ENCODE measurements around the gene RECQL5. TPM values are rescaled to one million over a fixed set of nuclear protein-coding genes. Genes with fewer than 3 reads are reported as not detected.

The RECQL5 gene
- total and polyA plus RNA-seq, 2 donors (not counting 1 experiment from before 2014, with no cell fraction given), result 58.5 to 70.5 TPM

GRCh38 chr17:75634754-75635609 lies 32.0 kb downstream of the RECQL5 start:
- TF ChIP-seq, protein P1, sequence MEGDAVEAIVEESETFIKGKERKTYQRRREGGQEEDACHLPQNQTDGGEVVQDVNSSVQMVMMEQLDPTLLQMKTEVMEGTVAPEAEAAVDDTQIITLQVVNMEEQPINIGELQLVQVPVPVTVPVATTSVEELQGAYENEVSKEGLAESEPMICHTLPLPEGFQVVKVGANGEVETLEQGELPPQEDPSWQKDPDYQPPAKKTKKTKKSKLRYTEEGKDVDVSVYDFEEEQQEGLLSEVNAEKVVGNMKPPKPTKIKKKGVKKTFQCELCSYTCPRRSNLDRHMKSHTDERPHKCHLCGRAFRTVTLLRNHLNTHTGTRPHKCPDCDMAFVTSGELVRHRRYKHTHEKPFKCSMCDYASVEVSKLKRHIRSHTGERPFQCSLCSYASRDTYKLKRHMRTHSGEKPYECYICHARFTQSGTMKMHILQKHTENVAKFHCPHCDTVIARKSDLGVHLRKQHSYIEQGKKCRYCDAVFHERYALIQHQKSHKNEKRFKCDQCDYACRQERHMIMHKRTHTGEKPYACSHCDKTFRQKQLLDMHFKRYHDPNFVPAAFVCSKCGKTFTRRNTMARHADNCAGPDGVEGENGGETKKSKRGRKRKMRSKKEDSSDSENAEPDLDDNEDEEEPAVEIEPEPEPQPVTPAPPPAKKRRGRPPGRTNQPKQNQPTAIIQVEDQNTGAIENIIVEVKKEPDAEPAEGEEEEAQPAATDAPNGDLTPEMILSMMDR (IDR thresholded peaks at IDR 0.05), result no peak
- no peak for TF ChIP-seq EZH2 (IDR thresholded peaks at IDR 0.05; ENCODE audit: borderline replicate concordance, insufficient read depth, low read depth, low read length, poor library complexity, severe bottlenecking)
- H3K4me2 ChIP-seq (replicated peaks; ENCODE audit: low read depth, low read length, poor library complexity, severe bottlenecking), result no peak overlapping the region
- intact Hi-C loops (cut with micrococcal nuclease), result no loop called here
- no peaks in the 10 kb centered on the region for H3K27me3 ChIP-seq (replicated peaks in 1 of 4; ENCODE audit: control extremely low read depth in 1 of 4, control insufficient read depth in 3 of 4, insufficient read depth in 4 of 4, low read length in 3 of 4)
- no peak for ATAC-seq (ENCODE audit: low read depth)
- no peak overlapping the region for H3K9ac ChIP-seq (ENCODE audit: low read length)
- ChIA-PET CTCF (interaction anchor here (1.0 to 19.7 kb wide), 10 partner anchors 9 to 130 kb away, joined by 3 to 389 read pairs (median 25); partner anchors contain the start of gene GALK1), POLR2A (interaction anchor here (1.0 kb wide), 1 partner anchor 119 kb away, joined by 8 read pairs; no protein-coding TSS in a partner anchor)
- Mint-ChIP-seq H3K4me3 (no peak overlapping the region), H3K9me3 (ENCODE audit: insufficient read depth) (no peaks in the 10 kb centered on the region), H3K27ac (no peak overlapping the region), H3K27me3 (no peaks in the 10 kb centered on the region), H3K4me1 (peaks cover 13% of the 10 kb centered on the region)
- H3K79me2 ChIP-seq (ENCODE audit: control insufficient read depth, insufficient read depth, low read length), result no peaks in the 10 kb centered on the region
- H3K9me3 ChIP-seq (ENCODE audit: control extremely low read depth in 1 of 3, control insufficient read depth in 2 of 3, insufficient read depth in 1 of 3, low read length in 2 of 3), result no peaks in the 10 kb centered on the region
- H3K36me3 ChIP-seq (replicated peaks in 1 of 2; ENCODE audit: control extremely low read depth in 1 of 2, control insufficient read depth in 1 of 2, extremely low read depth in 1 of 2, insufficient read depth in 2 of 2, low read length in 1 of 2), result peaks cover 0 to 1% of the 10 kb centered on the region in 2 experiments
- H3K27ac ChIP-seq (ENCODE audit: low read length in 2 of 2), result no peak overlapping the region
- H3K4me3 ChIP-seq (ENCODE audit: control extremely low read depth in 1 of 5, extremely low read depth in 1 of 5, insufficient read depth in 1 of 5, low read depth in 2 of 5, low read length in 4 of 5), result no peak overlapping the region
- WGBS (ENCODE audit: insufficient coverage), result 94% methylated on average over 17 of the region's 20 CpGs
- H3K4me1 ChIP-seq (ENCODE audit: control insufficient read depth in 2 of 2, insufficient read depth in 2 of 2, low read length in 2 of 2), result peaks cover 9 to 18% of the 10 kb centered on the region in 2 donors
- H2AFZ ChIP-seq (ENCODE audit: insufficient read depth, low read depth, low read length, poor library complexity, severe bottlenecking), result no peak overlapping the region
- peaks cover 9% of the 10 kb centered on the region for H4K20me1 ChIP-seq (ENCODE audit: control insufficient read depth, insufficient read depth, low read length, poor library complexity, severe bottlenecking)
- DNase-seq, result no peak

GRCh38 chr17:75634376-75634740 lies 32.6 kb downstream of the RECQL5 start:
- H3K4me1 ChIP-seq (ENCODE audit: control insufficient read depth in 2 of 2, insufficient read depth in 2 of 2, low read length in 2 of 2), result peaks cover 9 to 18% of the 10 kb centered on the region in 2 donors
- H4K20me1 ChIP-seq (ENCODE audit: control insufficient read depth, insufficient read depth, low read length, poor library complexity, severe bottlenecking), result peaks cover 9% of the 10 kb centered on the region
- H3K9me3 ChIP-seq (ENCODE audit: control extremely low read depth in 1 of 3, control insufficient read depth in 2 of 3, insufficient read depth in 1 of 3, low read length in 2 of 3), result no peaks in the 10 kb centered on the region
- H3K4me1 Mint-ChIP-seq, result peaks cover 13% of the 10 kb centered on the region
- intact Hi-C loops (cut with micrococcal nuclease), result no loop called here
- no peaks in the 10 kb centered on the region for H3K79me2 ChIP-seq (ENCODE audit: control insufficient read depth, insufficient read depth, low read length)
- WGBS (ENCODE audit: insufficient coverage), result 87% methylated on average over 9 of the region's 9 CpGs
- ChIA-PET POLR2A (interaction anchor here (1.0 kb wide), 1 partner anchor 119 kb away, joined by 8 read pairs; no protein-coding TSS in a partner anchor), CTCF (interaction anchor here (0.9 to 19.7 kb wide), 20 partner anchors 9 to 208 kb away, joined by 3 to 389 read pairs (median 13); partner anchors contain the start of gene GALK1)
- H3K27ac ChIP-seq (ENCODE audit: low read length in 2 of 2), result no peak overlapping the region
- H3K9me3 Mint-ChIP-seq (ENCODE audit: insufficient read depth), result no peaks in the 10 kb centered on the region
- H3K36me3 ChIP-seq (replicated peaks in 1 of 2; ENCODE audit: control extremely low read depth in 1 of 2, control insufficient read depth in 1 of 2, extremely low read depth in 1 of 2, insufficient read depth in 2 of 2, low read length in 1 of 2), result peaks cover 0 to 4% of the 10 kb centered on the region in 2 experiments
- TF ChIP-seq, protein P1 (IDR thresholded peaks at IDR 0.05), result no peak
- TF ChIP-seq EZH2 (IDR thresholded peaks at IDR 0.05; ENCODE audit: borderline replicate concordance, insufficient read depth, low read depth, low read length, poor library complexity, severe bottlenecking), result no peak
- no peak overlapping the region for H3K4me3 ChIP-seq (ENCODE audit: control extremely low read depth in 1 of 5, extremely low read depth in 1 of 5, insufficient read depth in 1 of 5, low read depth in 2 of 5, low read length in 4 of 5)
- H3K9ac ChIP-seq (ENCODE audit: low read length), result no peak overlapping the region
- no peak for DNase-seq
- H2AFZ ChIP-seq (ENCODE audit: insufficient read depth, low read depth, low read length, poor library complexity, severe bottlenecking), result no peak overlapping the region
- H3K4me3 Mint-ChIP-seq, result no peak overlapping the region
- H3K4me2 ChIP-seq (replicated peaks; ENCODE audit: low read depth, low read length, poor library complexity, severe bottlenecking), result no peak overlapping the region
- ATAC-seq (ENCODE audit: low read depth), result no peak
- no peaks in the 10 kb centered on the region for H3K27me3 Mint-ChIP-seq
- no peaks in the 10 kb centered on the region for H3K27me3 ChIP-seq (replicated peaks in 1 of 4; ENCODE audit: control extremely low read depth in 1 of 4, control insufficient read depth in 3 of 4, insufficient read depth in 4 of 4, low read length in 3 of 4)
- H3K27ac Mint-ChIP-seq, result no peak overlapping the region
